Stomach smooth muscle (tissue), 2 donors: ENCODE results near the gene EGF.
"Not testable (repeated sequence)": the region's sequence is repeated elsewhere in the genome, so short reads cannot be mapped to it uniquely, and the experiment has no call there.

ENCODE experiments used
- H3K27ac ChIP-seq: one replicate; pipeline ENCODE4 v1.7.0; 2013; ENCODE audit warnings: mild to moderate bottlenecking, low read length, inconsistent platforms
- H3K27me3 ChIP-seq, 2 donors: one replicate each; pipeline ENCODE4 v1.7.0; 2013; ENCODE audit warnings: low read length in 2 of 2; ENCODE audit not compliant: insufficient read depth in 2 of 2, control insufficient read depth in 1 of 2
- H3K36me3 ChIP-seq, 2 donors: one replicate each; pipeline ENCODE4 v1.7.0; 2013; ENCODE audit warnings: low read length in 2 of 2; ENCODE audit not compliant: control insufficient read depth in 2 of 2, insufficient read depth in 2 of 2
- H3K4me1 ChIP-seq: one replicate; pipeline ENCODE4 v1.7.0; 2013; ENCODE audit warnings: low read length; ENCODE audit not compliant: control insufficient read depth, insufficient read depth
- H3K4me3 ChIP-seq, 2 donors: one replicate each; pipeline ENCODE4 v1.7.0; 2013; ENCODE audit warnings: low read length in 2 of 2
- H3K9ac ChIP-seq, 2 donors: one replicate each; pipeline ENCODE4 v1.7.0; 2013; ENCODE audit warnings: low read length in 2 of 2, mild to moderate bottlenecking in 1 of 2
- H3K9me3 ChIP-seq, 2 donors: one replicate each; pipeline ENCODE4 v1.7.0; 2013; ENCODE audit warnings: low read length in 2 of 2; ENCODE audit not compliant: control insufficient read depth in 2 of 2
- donor health status: healthy.
- donor health status: Pancreatic carcinoma.

The EGF gene

DNA sequence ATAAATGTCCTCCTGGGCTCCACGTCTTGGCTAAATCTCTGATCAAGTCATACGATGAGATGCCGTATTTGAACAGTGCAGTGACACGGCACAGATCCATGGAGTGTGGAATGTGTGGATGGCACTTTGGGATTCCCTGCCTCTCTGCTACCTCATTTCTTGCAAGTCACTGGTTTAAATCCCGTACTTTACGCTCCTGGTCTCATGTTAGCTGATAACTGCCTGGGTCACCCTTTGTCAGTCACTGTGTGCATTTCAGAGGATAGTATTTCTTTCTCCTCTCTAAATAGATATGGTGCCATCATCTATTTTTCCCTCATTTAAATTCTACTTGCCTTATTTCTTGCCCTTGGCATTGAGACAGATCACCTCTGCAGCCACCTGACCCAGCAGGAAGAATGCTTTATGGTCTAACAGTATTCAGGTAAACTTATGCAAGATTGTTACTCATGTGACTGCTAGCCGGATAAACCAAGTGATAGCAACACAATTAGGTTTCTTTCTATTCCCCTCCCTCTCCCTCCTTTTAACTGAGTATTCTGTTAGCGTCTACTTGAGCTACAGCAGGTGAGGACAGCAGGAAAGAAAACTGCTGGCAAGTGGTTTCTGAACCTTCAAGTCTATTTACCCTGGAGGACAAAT lies 2.8 kb downstream of the EGF start:
- H3K4me3 ChIP-seq, result no peak overlapping the region
- no peaks in the 10 kb centered on the region for H3K4me1 ChIP-seq
- no peaks in the 10 kb centered on the region for H3K9me3 ChIP-seq
- H3K9ac ChIP-seq, result no peak overlapping the region
- H3K36me3 ChIP-seq, result no peaks in the 10 kb centered on the region
- H3K27me3 ChIP-seq, result no peaks in the 10 kb centered on the region
- H3K27ac ChIP-seq, result no peak overlapping the region

DNA sequence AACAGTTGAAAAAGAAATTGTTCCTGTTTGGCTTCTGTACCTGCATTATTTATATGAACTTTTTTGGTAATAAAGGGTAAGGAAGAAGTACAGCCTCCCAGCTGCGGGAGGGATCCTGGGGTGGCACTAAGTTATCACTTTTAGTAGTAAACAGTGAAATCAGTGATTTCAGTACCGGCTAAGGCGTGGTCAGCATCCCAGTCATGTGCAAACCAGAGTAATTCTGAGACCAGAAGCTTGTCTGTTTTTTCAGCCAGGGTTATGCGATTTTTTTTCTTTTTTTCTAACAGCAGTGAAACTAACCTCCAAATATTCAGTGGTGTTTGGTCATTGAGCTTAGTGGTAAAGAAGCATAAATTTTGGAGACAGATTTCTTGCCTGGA lies 3.3 kb downstream of the EGF start:
- H3K4me1 ChIP-seq, result no peaks in the 10 kb centered on the region
- H3K4me3 ChIP-seq, result no peak overlapping the region
- no peaks in the 10 kb centered on the region for H3K36me3 ChIP-seq
- no peaks in the 10 kb centered on the region for H3K27me3 ChIP-seq
- H3K9me3 ChIP-seq, result no peaks in the 10 kb centered on the region
- no peak overlapping the region for H3K27ac ChIP-seq
- no peak overlapping the region for H3K9ac ChIP-seq

GRCh38 chr4:109921384-109921808 lies 8.7 kb downstream of the EGF start:
- Histone ChIP-seq H3K9me3 (no peaks in the 10 kb centered on the region), H3K27ac (no peak overlapping the region), H3K4me3 (no peak overlapping the region), H3K27me3 (no peaks in the 10 kb centered on the region), H3K9ac (no peak overlapping the region), H3K36me3 (no peaks in the 10 kb centered on the region), H3K4me1 (no peaks in the 10 kb centered on the region)

GRCh38 chr4:109925396-109925795 lies 12.7 kb downstream of the EGF start:
- Histone ChIP-seq H3K36me3 (no peaks in the 10 kb centered on the region), H3K9ac (no peak overlapping the region), H3K9me3 (no peaks in the 10 kb centered on the region), H3K27ac (no peak overlapping the region), H3K27me3 (no peaks in the 10 kb centered on the region), H3K4me3 (no peak overlapping the region), H3K4me1 (no peaks in the 10 kb centered on the region)

- H3K27me3 ChIP-seq, result no peaks in the 10 kb centered on the region
- H3K9ac ChIP-seq, result no peak overlapping the region
- no peak overlapping the region for H3K27ac ChIP-seq
- H3K4me3 ChIP-seq, result no peak overlapping the region
- no peaks in the 10 kb centered on the region for H3K4me1 ChIP-seq
- H3K36me3 ChIP-seq, result no peaks in the 10 kb centered on the region
- H3K9me3 ChIP-seq, result no peaks in the 10 kb centered on the region
Observed at GRCh38 chr4:109928327-109929045, 15.8 kb downstream of the EGF start.

DNA sequence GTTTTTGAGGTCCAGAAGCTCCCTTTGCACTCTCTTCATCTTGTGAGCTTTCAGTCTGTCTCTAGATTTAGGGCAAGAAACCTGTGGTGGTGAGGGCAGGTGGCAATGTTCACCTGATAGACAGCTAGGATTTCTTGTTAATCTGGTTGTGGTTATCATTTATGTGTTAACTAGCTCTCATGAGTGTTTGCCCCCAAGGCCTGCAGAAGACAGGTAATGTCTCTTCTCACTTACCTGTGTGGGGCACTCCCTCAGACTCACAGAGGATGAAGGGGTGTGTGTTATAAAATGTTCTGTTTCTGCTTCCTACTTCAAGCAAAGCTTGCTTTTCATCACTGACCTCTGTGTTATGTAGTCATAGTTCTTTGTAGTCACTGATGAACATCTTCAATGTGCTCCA lies 17.8 kb downstream of the EGF start:
- H3K4me3 ChIP-seq, result no peak overlapping the region
- H3K27ac ChIP-seq, result no peak overlapping the region
- H3K27me3 ChIP-seq, result no peaks in the 10 kb centered on the region
- no peaks in the 10 kb centered on the region for H3K36me3 ChIP-seq
- H3K9me3 ChIP-seq, result no peaks in the 10 kb centered on the region
- no peak overlapping the region for H3K9ac ChIP-seq
- H3K4me1 ChIP-seq, result no peaks in the 10 kb centered on the region

- H3K4me1 ChIP-seq, result no peaks in the 10 kb centered on the region
- H3K27me3 ChIP-seq, result no peaks in the 10 kb centered on the region
- no peaks in the 10 kb centered on the region for H3K9me3 ChIP-seq
- H3K36me3 ChIP-seq, result no peaks in the 10 kb centered on the region
- H3K9ac ChIP-seq, result no peak overlapping the region
- H3K4me3 ChIP-seq, result no peak overlapping the region
- H3K27ac ChIP-seq, result no peak overlapping the region
Observed at GRCh38 chr4:109930872-109931271, 18.2 kb downstream of the EGF start.

- no peaks in the 10 kb centered on the region for H3K4me1 ChIP-seq
- no peaks in the 10 kb centered on the region for H3K9me3 ChIP-seq
- H3K9ac ChIP-seq, result no peak overlapping the region
- H3K27ac ChIP-seq, result no peak overlapping the region
- no peaks in the 10 kb centered on the region for H3K36me3 ChIP-seq
- no peak overlapping the region for H3K4me3 ChIP-seq
- H3K27me3 ChIP-seq, result no peaks in the 10 kb centered on the region
Observed at GRCh38 chr4:109931318-109931717, 18.6 kb downstream of the EGF start.

DNA sequence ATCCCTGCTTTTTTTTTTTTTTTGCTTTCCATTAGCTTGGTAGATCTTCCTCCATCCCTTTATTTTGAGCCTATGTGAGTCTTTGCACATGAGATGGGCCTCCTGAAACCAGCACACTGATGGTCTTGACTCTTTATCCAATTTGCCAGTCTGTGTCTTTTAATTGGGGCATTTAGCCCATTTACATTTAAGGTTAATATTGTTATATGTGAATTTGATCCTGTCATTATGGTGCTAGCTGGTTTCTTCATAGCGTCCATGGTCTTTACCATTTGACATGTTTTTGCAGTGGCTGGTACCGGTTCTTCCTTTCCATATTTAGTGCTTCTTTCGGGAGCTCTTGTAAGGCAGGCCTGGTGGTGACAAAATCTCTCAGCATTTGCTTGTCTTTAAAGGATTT lies 24.7 kb downstream of the EGF start:
- not testable (repeated sequence) for H3K4me1 ChIP-seq, H3K9ac ChIP-seq, H3K9me3 ChIP-seq, H3K4me3 ChIP-seq, H3K27ac ChIP-seq, H3K36me3 ChIP-seq, H3K27me3 ChIP-seq

GRCh38 chr4:109939190-109939589 lies 26.5 kb downstream of the EGF start:
- Histone ChIP-seq H3K4me1 (no peaks in the 10 kb centered on the region), H3K27ac (no peak overlapping the region), H3K9ac (no peak overlapping the region), H3K9me3 (no peaks in the 10 kb centered on the region), H3K27me3 (no peaks in the 10 kb centered on the region), H3K4me3 (no peak overlapping the region), H3K36me3 (no peaks in the 10 kb centered on the region)

DNA sequence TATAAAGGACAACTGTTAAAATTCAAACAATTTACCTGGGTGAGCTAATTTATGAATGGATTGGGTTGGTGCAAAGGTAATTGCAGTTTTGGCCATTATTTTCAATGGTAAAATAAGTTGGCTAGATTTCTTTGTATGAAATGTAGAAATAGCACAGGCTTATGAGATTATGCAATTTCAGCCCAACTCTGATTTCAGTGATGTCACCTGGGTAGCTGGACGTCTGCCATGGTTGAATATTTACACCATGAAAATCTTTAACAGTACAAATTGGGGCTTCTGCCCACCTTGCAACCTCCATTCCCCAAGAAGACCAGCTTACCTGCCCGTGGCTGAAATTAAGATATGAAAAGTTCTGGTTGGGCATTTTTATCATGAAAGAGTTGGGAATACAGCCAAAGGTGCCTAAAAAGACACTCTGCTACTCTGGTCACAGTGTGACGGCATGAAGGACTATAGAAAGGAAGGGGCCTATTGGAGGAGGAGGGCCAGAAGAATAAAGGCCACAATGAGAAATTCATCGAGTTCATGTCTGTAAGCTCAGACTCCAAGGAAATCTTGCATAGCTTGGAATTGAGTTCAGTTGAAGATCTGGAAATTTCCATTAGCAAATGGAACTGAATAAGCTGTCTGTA lies 29.7 kb downstream of the EGF start:
- Histone ChIP-seq H3K27ac (no peak overlapping the region), H3K9ac (no peak overlapping the region), H3K4me3 (no peak overlapping the region), H3K9me3 (no peaks in the 10 kb centered on the region), H3K4me1 (no peaks in the 10 kb centered on the region), H3K36me3 (no peaks in the 10 kb centered on the region), H3K27me3 (no peaks in the 10 kb centered on the region)
